ENCODE data around the gene SIX3.

The SIX3 gene

GRCh38 chr2:44944102-44944951, 2.8 kb downstream of the SIX3 start:
- no peak for DNase-seq

DNA sequence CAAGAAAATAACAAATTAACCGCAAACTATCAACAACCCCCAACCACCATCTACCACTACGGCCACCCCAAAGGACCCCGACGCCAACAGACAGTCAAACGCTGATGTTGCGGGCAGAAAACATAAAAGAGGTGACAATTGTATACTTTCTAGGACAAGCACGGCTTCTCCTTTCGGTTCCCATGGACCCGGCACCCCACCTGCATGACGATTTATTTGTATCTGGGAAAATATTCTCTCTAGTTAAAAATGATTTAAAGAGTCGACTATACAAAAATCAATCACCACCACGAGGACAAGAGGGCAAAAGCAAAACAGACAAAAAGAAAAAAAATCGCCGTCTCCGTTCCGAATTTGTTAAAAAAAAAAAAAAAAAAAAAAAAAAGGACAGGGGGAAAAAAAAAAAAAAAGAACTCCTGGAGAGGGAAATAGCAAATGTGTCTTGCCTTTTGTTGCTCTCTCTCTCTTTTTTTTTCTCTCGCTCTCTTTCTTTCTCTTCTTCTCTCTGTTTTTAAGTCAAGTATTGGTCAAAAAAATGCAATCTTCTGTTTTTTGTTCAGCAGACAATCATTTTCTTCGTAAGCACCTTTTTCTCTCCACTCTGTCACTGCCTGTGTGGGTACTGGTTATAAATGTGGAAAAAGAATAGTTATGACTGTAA, 3.6 kb downstream of the SIX3 start:
- DNase-seq, result no peak

DNA sequence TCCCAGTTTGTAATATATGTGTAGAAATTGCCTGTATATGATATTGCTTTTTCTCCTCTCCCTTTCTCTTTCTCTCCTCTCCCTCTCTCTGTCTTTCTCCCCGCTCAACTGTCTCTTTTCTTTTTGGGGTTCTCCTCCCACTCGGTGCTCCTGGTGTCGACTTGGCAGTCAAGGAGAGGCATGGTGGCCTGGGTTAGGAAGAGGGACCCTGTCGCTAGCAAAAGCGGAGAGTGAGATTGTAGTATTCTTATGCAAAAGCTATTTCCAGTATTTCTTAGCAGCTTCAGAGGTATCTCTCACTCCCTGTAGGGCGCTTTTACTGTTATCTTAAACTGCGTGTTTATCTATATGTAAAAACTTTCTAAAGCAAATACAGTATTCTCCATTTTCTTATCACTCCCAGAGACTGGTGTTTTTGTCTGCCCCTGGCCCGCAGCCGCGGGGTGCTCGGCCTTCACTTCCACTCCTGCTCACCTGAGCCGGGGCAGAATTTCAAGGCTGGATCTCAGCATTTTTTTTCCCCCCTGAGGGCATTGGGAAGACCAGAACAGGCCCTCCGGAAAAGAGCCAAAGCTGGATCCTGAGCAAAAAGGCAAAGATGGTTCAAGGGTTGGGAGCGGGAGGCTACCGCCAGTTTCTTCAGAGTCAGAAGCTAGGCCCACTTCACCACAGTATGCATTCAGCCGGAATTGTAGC, 4.3 kb downstream of the SIX3 start:
- no peak for DNase-seq

DNA sequence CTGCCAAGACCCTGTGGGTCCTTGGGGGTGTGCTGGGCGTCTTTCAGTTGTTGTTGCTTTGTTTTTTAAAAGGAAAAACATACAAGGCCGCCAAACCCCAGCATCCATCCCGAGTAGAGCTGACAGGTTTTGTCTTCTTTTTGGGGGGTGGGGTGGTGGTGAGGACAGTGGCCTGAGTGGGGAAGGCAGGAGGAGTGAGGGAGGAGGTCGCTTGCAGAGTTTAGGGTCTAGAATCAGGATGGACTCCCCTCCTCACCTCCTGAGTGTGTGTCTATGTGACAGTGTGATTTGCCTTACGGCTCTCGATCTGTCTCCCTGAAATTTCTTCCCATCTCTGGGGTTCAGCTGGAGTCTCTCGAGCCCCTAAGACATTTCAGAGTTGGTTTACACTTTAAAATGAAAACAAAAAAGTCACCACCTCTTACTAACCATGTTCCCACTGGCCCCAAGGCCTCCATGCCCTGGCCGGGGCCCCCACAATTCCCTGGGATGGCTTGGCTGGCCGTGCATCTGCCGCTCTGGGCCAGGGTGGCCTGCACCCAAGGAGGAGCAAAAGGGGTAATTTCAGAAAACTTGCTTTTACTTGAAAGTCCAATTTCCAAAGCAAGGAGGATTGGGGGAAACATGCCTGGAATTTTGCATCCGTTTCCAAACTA, 5.0 kb downstream of the SIX3 start:
- no peak for DNase-seq

DNA sequence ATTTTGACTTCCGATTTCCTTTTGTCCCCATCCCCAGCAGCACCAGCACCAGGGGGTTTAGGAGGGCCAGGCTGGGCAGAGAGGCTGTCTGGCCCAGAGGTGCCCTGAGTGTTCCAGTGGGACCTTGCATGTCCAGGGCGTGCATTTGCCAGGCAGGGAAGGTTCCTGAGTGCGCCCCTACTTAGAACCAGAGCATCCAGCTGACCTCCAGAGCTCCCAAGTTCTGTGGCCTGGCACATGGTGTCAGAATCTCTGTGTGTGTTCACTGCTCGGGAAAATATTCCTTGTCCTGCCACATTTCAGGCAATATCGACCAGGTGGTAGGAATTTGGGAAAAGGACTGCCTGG, 5.5 kb downstream of the SIX3 start:
- no peak for DNase-seq

- no peak for DNase-seq
Observed at GRCh38 chr2:44948565-44949328, 7.2 kb downstream of the SIX3 start.

GRCh38 chr2:44949329-44950151, 8.0 kb downstream of the SIX3 start:
- no peak for DNase-seq

- no peak for DNase-seq
Observed at GRCh38 chr2:44950646-44951045, 9.1 kb downstream of the SIX3 start.

DNA sequence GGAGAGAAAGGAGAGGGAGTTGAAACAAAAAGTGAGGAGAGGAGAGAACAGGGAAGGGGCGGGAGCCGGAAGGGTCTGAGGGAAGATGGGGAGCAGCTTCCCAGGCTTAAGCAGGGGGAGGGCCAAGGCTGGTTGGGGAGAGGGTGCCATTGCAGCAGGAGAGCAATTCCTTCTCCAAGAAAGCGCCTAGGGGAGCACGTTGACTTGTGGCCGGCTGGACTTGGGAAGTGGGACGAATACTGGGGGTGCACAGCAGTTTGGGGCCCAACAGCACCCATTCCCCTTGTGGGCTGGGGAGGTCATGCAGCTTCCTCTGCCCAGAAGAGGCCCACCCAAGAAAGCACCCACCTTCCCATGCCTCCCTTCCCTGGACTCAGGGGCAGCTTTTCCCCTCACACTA, 9.6 kb downstream of the SIX3 start:
- no peak for DNase-seq

DNA sequence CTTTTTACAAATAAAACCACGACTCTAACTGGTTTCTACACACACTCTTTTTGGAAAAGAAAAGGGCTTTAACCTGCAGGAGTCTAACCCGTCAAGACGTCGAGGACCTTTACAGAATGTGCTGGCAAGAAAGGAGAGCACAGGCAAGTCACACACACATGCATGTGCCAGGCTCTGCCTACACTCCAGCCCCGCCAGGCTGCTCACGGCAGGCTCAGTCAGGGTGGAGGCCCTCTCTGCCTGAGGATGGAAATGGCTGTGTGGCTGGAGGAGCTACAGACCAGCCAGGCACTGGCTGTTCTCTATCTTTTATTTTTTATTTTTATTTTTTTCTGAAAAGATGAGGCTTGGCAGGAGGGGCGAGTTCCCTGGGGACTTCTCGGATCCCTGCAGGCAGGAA, 10.2 kb downstream of the SIX3 start:
- DNase-seq, result no peak

- DNase-seq, result no peak
Observed at GRCh38 chr2:44952143-44952805, 10.8 kb downstream of the SIX3 start.

- DNase-seq, result no peak
Observed at GRCh38 chr2:44952806-44953498, 11.4 kb downstream of the SIX3 start.

GRCh38 chr2:44953499-44953883, 12.0 kb downstream of the SIX3 start:
- DNase-seq, result no peak

DNA sequence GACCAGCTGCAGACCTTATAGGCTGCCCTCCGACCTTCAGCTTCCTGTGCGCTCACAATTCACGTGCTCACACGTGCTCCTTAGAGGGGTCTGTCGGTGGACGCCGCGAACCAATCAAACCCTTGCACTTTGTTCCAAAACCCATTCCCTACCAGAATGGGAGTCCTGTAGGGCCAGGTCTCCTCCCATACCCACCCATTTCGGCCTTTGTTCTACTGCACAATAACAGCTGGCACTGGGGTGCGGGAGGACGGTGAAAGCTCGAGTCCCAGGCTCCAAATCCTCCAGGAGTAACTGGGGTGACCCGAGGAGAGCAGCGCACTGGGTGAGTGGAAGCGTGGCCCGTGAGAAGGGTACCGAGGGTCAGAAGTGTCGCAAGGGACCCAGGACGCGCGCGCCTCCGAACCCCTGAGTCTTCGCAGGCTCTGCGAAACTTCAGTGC, 13.0 kb downstream of the SIX3 start:
- no peak for DNase-seq

DNA sequence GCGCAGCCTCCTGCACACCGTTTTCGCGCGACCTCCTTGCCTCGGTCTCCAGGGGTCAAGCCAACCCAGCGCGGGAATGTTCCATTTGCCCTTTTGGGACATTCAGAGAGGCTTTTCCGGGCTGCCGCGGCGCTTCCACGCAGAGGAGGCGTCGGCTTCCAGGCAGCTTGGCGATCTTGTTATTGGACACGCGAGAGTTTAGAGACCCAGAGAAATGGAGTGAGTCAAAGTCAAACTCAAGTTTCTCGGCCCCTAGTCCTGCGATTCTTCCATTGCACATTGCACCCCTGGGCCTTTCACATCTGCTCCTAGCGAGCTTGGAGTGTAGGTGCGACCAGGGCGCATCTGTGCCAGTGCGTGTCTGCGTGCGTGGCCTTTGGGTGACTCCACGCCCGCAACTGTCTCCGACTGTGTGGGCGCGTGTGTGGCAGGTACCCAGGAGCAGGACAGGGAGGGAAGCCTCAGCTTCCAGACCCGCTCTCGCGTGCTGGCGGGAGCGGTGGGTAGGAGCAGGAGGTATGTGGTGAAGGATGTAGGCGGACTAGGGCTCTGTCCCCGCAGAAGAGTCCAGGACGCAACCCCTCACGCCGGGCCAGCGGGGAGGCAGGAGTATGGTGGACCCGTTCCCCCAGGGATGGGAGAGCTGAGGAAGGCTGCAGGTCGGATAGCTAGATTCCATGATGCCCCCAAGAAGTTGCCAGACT, 13.5 kb downstream of the SIX3 start:
- no peak for DNase-seq

DNA sequence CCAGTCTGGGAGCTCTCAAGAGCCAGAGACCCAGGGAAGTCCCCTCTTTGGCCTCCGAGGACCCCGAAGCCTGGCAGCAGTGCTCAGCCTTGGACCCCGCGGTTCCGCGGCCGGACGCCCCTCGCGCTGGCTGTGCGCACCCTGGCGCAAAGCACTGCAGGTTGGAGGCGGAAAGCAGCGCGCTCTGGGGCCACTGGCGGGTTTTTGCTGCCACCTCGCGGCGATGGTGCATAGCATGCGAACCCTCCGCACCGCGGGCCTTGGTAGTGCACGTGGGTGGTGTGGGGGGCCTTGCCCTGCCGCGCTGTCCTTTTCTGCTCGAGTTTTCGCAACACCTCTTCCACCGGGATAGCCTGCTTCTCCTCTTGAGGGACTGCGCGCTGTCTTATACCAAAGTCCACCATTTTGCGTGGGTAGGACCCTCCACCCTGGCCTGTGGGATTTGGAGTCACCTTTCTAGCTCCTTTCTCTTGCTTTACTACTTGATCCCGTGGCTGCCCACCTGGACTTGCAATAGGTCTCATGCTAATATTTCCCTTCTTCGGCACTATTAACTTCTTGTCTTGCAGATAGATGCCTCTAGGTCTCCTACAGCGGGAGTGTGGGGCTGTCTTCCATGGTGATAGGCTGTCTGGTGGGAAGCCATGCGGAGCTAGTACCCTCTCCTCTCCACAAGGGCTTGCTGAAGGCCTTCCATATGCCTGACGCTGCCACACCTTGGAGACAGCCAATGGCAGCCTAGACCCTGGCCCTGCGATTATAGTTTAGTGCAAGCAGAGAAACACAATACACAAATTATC, 14.3 kb downstream of the SIX3 start:
- peak in 1 of 2 experiments; percentile 13 for DNase-seq

DNA sequence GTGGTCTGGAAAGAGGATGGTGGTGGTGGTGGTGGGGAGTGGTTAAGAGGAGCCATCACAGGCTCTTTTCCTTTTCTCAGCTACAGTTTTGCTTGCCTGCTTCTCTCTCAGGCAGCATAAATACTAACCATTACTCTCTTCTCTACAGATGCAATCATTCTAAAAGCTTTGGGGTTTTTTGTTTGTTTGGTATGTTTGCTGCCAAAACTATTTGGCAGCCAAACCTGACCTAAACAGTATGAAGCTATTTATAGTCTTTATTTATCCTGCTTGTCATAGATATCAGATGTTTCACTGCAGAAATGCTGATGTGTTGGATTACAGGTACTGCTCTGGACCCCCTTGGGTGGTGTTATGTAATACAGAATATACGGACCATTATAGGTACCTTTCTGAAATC, 15.3 kb downstream of the SIX3 start:
- no peak for DNase-seq

DNA sequence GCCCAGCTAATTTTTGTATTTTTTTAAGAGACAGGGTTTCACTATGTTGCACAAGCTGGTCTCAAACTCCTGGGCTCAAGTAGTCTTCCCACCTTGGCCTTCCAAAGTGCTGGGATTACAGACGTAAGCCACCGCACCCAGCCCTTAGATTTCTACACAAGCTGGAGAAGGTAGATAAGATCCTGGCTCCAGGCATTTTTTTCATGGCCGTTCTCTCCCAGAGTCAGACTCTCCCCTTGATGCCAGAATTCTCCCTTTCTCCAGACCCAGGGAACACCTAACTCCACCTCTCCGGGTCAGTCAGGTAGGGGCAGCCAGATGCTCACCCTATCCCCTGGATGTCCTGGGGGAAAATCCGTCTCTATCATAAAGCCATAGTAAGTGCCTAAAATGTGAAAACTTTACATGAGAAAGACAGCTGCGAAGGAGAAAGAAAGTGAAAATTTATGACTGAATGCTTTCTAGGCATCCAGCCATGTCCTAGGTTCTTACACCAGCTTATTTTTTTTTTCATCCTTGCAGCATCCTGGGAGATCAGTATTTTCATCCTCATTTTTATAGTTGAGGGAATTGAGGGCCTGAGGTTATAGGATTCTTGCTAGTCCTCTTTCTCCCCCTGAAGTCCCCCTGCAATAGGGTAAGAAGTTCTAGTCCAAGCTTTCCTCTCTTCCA, 16.3 kb downstream of the SIX3 start:
- no peak for DNase-seq
